ENCODE data around the gene TPCN2.

- TF ChIP-seq TAF1 (conservative IDR thresholded peaks at IDR 0.05): no peak
- TF ChIP-seq SP1 (IDR thresholded peaks at IDR 0.05): no peak
- no peak for TF ChIP-seq HNF4A (conservative IDR thresholded peaks at IDR 0.05)
- no peak for TF ChIP-seq CTCF (IDR thresholded peaks at IDR 0.05; ENCODE audit: low read depth, low read length, missing input control)
- no peak for TF ChIP-seq RXRA (IDR thresholded peaks at IDR 0.05)
- TF ChIP-seq YY1 (IDR thresholded peaks at IDR 0.05): no peak
- no peak for TF ChIP-seq REST (IDR thresholded peaks at IDR 0.05)
Observed at GRCh38 chr11:69053169-69053477, 4.4 kb downstream of the TPCN2 start.
